H9 (cell line): ENCODE measurements around the gene C2CD2. TPM values are rescaled to one million over a fixed set of nuclear protein-coding genes. Genes with fewer than 3 reads are reported as not detected.

Experiments
- DNase-seq: peaks from one replicate; pipeline ENCODE4 v3.0.0-alpha.2; 2017
- H2AFZ ChIP-seq: one replicate; pipeline ENCODE4 v1.6.1; 2013; ENCODE audit warnings: mild to moderate bottlenecking, low read length, control low read depth, moderate library complexity
- H2AK5ac ChIP-seq: 2 replicates; pipeline ENCODE4 v1.6.1; 2013; ENCODE audit warnings: low read length, control low read depth, mixed read lengths; ENCODE audit not compliant: insufficient read length
- H2BK120ac ChIP-seq: one replicate; pipeline ENCODE4 v1.6.1; 2013; ENCODE audit warnings: low read depth, mild to moderate bottlenecking, low read length, control low read depth, inconsistent platforms; ENCODE audit not compliant: poor library complexity, severe bottlenecking
- H2BK12ac ChIP-seq: 2 replicates; pipeline ENCODE4 v1.6.1; 2013; ENCODE audit warnings: low read length, control low read depth, mixed read lengths, low read depth; ENCODE audit not compliant: insufficient read length
- H2BK15ac ChIP-seq: 2 replicates; pipeline ENCODE4 v1.6.1; 2013; ENCODE audit warnings: low read depth, low read length, control low read depth
- H2BK20ac ChIP-seq: one replicate; pipeline ENCODE4 v1.6.1; 2013; ENCODE audit warnings: low read depth, mild to moderate bottlenecking, low read length, control low read depth, inconsistent platforms; ENCODE audit not compliant: poor library complexity, severe bottlenecking
- H2BK5ac ChIP-seq: 2 replicates; pipeline ENCODE4 v1.6.1; 2013; ENCODE audit warnings: low read length, control low read depth, mixed read lengths; ENCODE audit not compliant: insufficient read length
- H3K14ac ChIP-seq: 2 replicates; pipeline ENCODE4 v1.6.1; 2013; ENCODE audit warnings: low read length, control low read depth; ENCODE audit not compliant: insufficient read depth
- H3K18ac ChIP-seq: 2 replicates; pipeline ENCODE4 v1.6.1; 2013; ENCODE audit warnings: low read depth, mild to moderate bottlenecking, mixed read lengths, low read length, control low read depth; ENCODE audit not compliant: insufficient read length
- H3K23ac ChIP-seq: 2 replicates; pipeline ENCODE4 v1.6.1; 2013; ENCODE audit warnings: low read length, control low read depth, mixed read lengths, low read depth; ENCODE audit not compliant: insufficient read length
- H3K23me2 ChIP-seq: 2 replicates; pipeline ENCODE4 v1.6.1; 2013; ENCODE audit warnings: low read depth, mild to moderate bottlenecking, mixed read lengths, low read length, control low read depth; ENCODE audit not compliant: insufficient read length, poor library complexity, severe bottlenecking
- H3K27ac ChIP-seq: 2 replicates; pipeline ENCODE4 v1.5.1; 2013; ENCODE audit warnings: low read length, control low read depth, mixed read lengths, low read depth; ENCODE audit not compliant: insufficient read length
- H3K27me3 ChIP-seq: 2 replicates; pipeline ENCODE4 v1.6.1; 2013; ENCODE audit warnings: low read length, control low read depth, inconsistent platforms; ENCODE audit not compliant: insufficient read depth
- H3K4ac ChIP-seq: 2 replicates; pipeline ENCODE4 v1.6.1; 2013; ENCODE audit warnings: low read depth, mild to moderate bottlenecking, control low read depth, inconsistent platforms, low read length, moderate library complexity
- H3K4me1 ChIP-seq: 2 replicates; pipeline ENCODE4 v1.6.1; 2013; ENCODE audit warnings: low read length, control low read depth, inconsistent platforms; ENCODE audit not compliant: insufficient read depth
- H3K4me2 ChIP-seq: 2 replicates; pipeline ENCODE4 v1.6.1; 2013; ENCODE audit warnings: low read length, control low read depth, mixed read lengths; ENCODE audit not compliant: insufficient read length, insufficient read depth
- H3K56ac ChIP-seq: 2 replicates; pipeline ENCODE4 v1.6.1; 2013; ENCODE audit warnings: low read depth, mild to moderate bottlenecking, mixed read lengths, low read length, control low read depth; ENCODE audit not compliant: insufficient read length
- H3K79me1 ChIP-seq: 2 replicates; pipeline ENCODE4 v1.6.1; 2013; ENCODE audit warnings: low read depth, mild to moderate bottlenecking, moderate library complexity, low read length, control low read depth, inconsistent platforms; ENCODE audit not compliant: insufficient read depth, poor library complexity, severe bottlenecking
- H3K79me2 ChIP-seq: 2 replicates; pipeline ENCODE4 v1.6.1; 2013; ENCODE audit warnings: low read length, control low read depth, inconsistent platforms; ENCODE audit not compliant: insufficient read depth
- H3K9ac ChIP-seq: 2 replicates; pipeline ENCODE4 v1.6.1; 2013; ENCODE audit warnings: low read length, control low read depth, mixed read lengths; ENCODE audit not compliant: insufficient read length; ENCODE audit errors: extremely low read depth
- H3K9me3 ChIP-seq: one replicate; pipeline ENCODE4 v1.6.1; 2013; ENCODE audit warnings: low read depth, low read length, inconsistent platforms; ENCODE audit not compliant: control insufficient read depth
- H3T11ph ChIP-seq: one replicate; pipeline ENCODE4 v1.6.1; 2013; ENCODE audit warnings: mild to moderate bottlenecking, low read length, control low read depth, inconsistent platforms
- H4K20me1 ChIP-seq: one replicate; pipeline ENCODE4 v1.6.1; 2013; ENCODE audit not compliant: control insufficient read depth, insufficient read length, insufficient read depth
- H4K5ac ChIP-seq: 2 replicates; pipeline ENCODE4 v1.6.1; 2013; ENCODE audit warnings: low read depth, mild to moderate bottlenecking, mixed read lengths, low read length, control low read depth; ENCODE audit not compliant: insufficient read length
- H4K8ac ChIP-seq: replicated peaks from 2 replicates; pipeline ENCODE4 v1.6.1; 2013; ENCODE audit warnings: low read length, control low read depth, mixed read lengths, low read depth; ENCODE audit not compliant: insufficient read length
- H4K91ac ChIP-seq: 2 replicates; pipeline ENCODE4 v1.6.1; 2013; ENCODE audit warnings: low read depth, mild to moderate bottlenecking, moderate library complexity, mixed read lengths, low read length, control low read depth; ENCODE audit not compliant: insufficient read length
- H3K27ac Mint-ChIP-seq, 3 experiments: 2 replicates in 2 of 3; 3 replicates in 1 of 3; pipeline ENCODE4 v1.8.0; 2020 to 2021; ENCODE audit warnings: mixed read lengths in 3 of 3, mild to moderate bottlenecking in 1 of 3, moderate library complexity in 1 of 3
- H3K27me3 Mint-ChIP-seq: 2 replicates; pipeline ENCODE4 v1.8.0; 2021; ENCODE audit warnings: low read depth, mild to moderate bottlenecking, moderate library complexity, mixed read lengths
- H3K36me3 Mint-ChIP-seq, 3 experiments: 2 replicates in 2 of 3; 3 replicates in 1 of 3; pipeline ENCODE4 v1.8.0; 2020 to 2021; ENCODE audit warnings: low read depth in 3 of 3, mixed read lengths in 3 of 3; ENCODE audit not compliant: insufficient read depth in 1 of 3
- H3K4me1 Mint-ChIP-seq, 2 experiments: 2 replicates each; pipeline ENCODE4 v1.8.0; 2020; ENCODE audit warnings: mixed read lengths in 2 of 2
- H3K4me3 Mint-ChIP-seq, 2 experiments: 2 replicates in 1 of 2; 3 replicates in 1 of 2; pipeline ENCODE4 v1.8.0; 2020 to 2021; ENCODE audit warnings: mild to moderate bottlenecking in 2 of 2, mixed read lengths in 2 of 2, moderate library complexity in 1 of 2
- H3K9me3 Mint-ChIP-seq, 2 experiments: 2 replicates in 1 of 2; 3 replicates in 1 of 2; pipeline ENCODE4 v1.8.0; 2020; ENCODE audit warnings: mild to moderate bottlenecking in 2 of 2, mixed read lengths in 2 of 2, moderate library complexity in 1 of 2
- CTCF ChIP-seq: fragments of 200-600 bp; sonication (generic); conservative IDR thresholded peaks from 3 replicates; pipeline ENCODE4 v1.8.0; 2021; ENCODE audit warnings: antibody characterized with exemption, mild to moderate bottlenecking
- WGBS: extraction: QIAGEN DNeasy Blood & Tissue Kit; methylation state at CpG from one replicate; pipeline ENCODE4 v1.1.7; 2013; ENCODE audit warnings: missing lambda C conversion rate, low lambda C conversion rate, mixed read lengths; ENCODE audit not compliant: insufficient read length; ENCODE audit errors: extremely low coverage; 5-methylcytosine and 5-hydroxymethylcytosine counted together
- total RNA-seq: library from RNA; stranded (reverse); gene quantifications from 2 replicates; pipeline ENCODE4 v1.2.1, GENCODE V29; 2021

C2CD2 gene
- total RNA-seq, 1 experiment from 2014 or later: 14.6 TPM

- H3K9me3 ChIP-seq: no peaks in the 10 kb centered on the region
- no peak for TF ChIP-seq CTCF
- no peak overlapping the region for H3K4me2 ChIP-seq
- H3K79me1 ChIP-seq: no peaks in the 10 kb centered on the region
- H3K14ac ChIP-seq: no peak overlapping the region
- Mint-ChIP-seq H3K4me3 (no peak overlapping the region), H3K4me1 (peaks cover 37 to 38% of the 10 kb centered on the region in 2 experiments), H3K36me3 (peaks cover under 1 to 13% (median 13%) of the 10 kb centered on the region in 3 experiments; a peak in 5 of 7 replicates), H3K27ac (no peak overlapping the region), H3K27me3 (no peaks in the 10 kb centered on the region), H3K9me3 (no peaks in the 10 kb centered on the region)
- no peak overlapping the region for H2BK15ac ChIP-seq
- H2BK120ac ChIP-seq: no peak overlapping the region
- H3K23ac ChIP-seq: no peak overlapping the region
- H3K18ac ChIP-seq: no peak overlapping the region
- H2AFZ ChIP-seq: no peak overlapping the region
- no peak overlapping the region for H3T11ph ChIP-seq
- no peak overlapping the region for H2BK20ac ChIP-seq
- H2BK5ac ChIP-seq: no peak overlapping the region
- no peak overlapping the region for H4K91ac ChIP-seq
- no peak overlapping the region for H3K56ac ChIP-seq
- H3K23me2 ChIP-seq: no peaks in the 10 kb centered on the region
- H2AK5ac ChIP-seq: no peak overlapping the region
- no peak overlapping the region for H2BK12ac ChIP-seq
- no peaks in the 10 kb centered on the region for H4K20me1 ChIP-seq
- no peak overlapping the region for H4K5ac ChIP-seq
- no peak for DNase-seq
- WGBS: no CpG with 5 or more reads among the region's 6 CpGs
- H3K4me1 ChIP-seq: peaks cover 6% of the 10 kb centered on the region
- no peak overlapping the region for H4K8ac ChIP-seq
- H3K27me3 ChIP-seq: no peaks in the 10 kb centered on the region
- no peaks in the 10 kb centered on the region for H3K79me2 ChIP-seq
- H3K9ac ChIP-seq: no peak overlapping the region
- H3K4ac ChIP-seq: no peak overlapping the region
- no peak overlapping the region for H3K27ac ChIP-seq
Observed at GRCh38 chr21:41900401-41900800, 53.4 kb downstream of the C2CD2 start.
